Sigmoid colon (tissue), 7 donors: ENCODE results near the gene MRO. TPM values are rescaled to one million over a fixed set of nuclear protein-coding genes. Genes with fewer than 3 reads are reported as not detected.

Experiments
- DNase-seq: peaks from one replicate; pipeline ENCODE4 v3.0.0-alpha.2; 2019
- H3K27ac ChIP-seq, 4 donors: fragments of 200-600 bp; sonication (generic); one replicate each; pipeline ENCODE4 v1.5.1; 2016 to 2019; ENCODE audit warnings: mild to moderate bottlenecking in 1 of 4
- H3K27me3 ChIP-seq, 3 donors: fragments of 200-600 bp; sonication (generic); one replicate each; pipeline ENCODE4 v1.5.1; 2019; ENCODE audit warnings: mild to moderate bottlenecking in 1 of 3
- H3K36me3 ChIP-seq, 4 donors: fragments of 200-600 bp; sonication (generic); one replicate each; pipeline ENCODE4 v1.5.1; 2016 to 2019
- H3K4me1 ChIP-seq, 4 donors: fragments of 200-600 bp; sonication (generic); one replicate each; pipeline ENCODE4 v1.5.1; 2017 to 2019
- H3K4me3 ChIP-seq, 4 donors: fragments of 200-600 bp; sonication (generic); one replicate each; pipeline ENCODE4 v1.5.1; 2017 to 2019; ENCODE audit warnings: mild to moderate bottlenecking in 2 of 4, moderate library complexity in 1 of 4
- H3K9me3 ChIP-seq, 4 donors: fragments of 200-600 bp in 3 of 4; sonication (generic) in 3 of 4; one replicate each; pipeline versions ENCODE4 v1.5.1 to v1.6.1; 2013 to 2019
- EP300 ChIP-seq, 4 donors: sonication (generic); formaldehyde crosslinking; IDR thresholded peaks; one replicate each; pipeline ENCODE4 v1.6.1; 2017; ENCODE audit warnings: antibody characterized with exemption in 4 of 4
- POLR2A ChIP-seq, 2 donors: fragments of 450-650 bp; IDR thresholded peaks; one replicate each; pipeline ENCODE4 v1.6.1; 2016; ENCODE audit warnings: antibody characterized with exemption in 2 of 2, mild to moderate bottlenecking in 2 of 2, moderate library complexity in 2 of 2
- POLR2AphosphoS5 ChIP-seq, 4 donors: sonication (generic); formaldehyde crosslinking; IDR thresholded peaks; one replicate each; pipeline ENCODE4 v1.6.1; 2017; ENCODE audit warnings: antibody characterized with exemption in 4 of 4
- WGBS, 2 donors: extraction: QIAGEN DNeasy Blood & Tissue Kit; methylation state at CpG; one replicate each; pipeline ENCODE4 v1.1.7; 2013; 5-methylcytosine and 5-hydroxymethylcytosine counted together
- intact Hi-C: fragments of 100-400 bp; cut with DNase I; formaldehyde crosslinking; loops from one replicate; pipeline ENCODE4 v1.15.1; 2023
- polyA plus RNA-seq, 3 donors: library from polyadenylated mRNA; stranded (reverse); fragments of 200-250 nt; gene quantifications; one replicate each; pipeline ENCODE4 v1.2.3, GENCODE V29; 2013
- total RNA-seq, 4 donors: library from RNA; depleted of rRNA; stranded (reverse); fragments of >200 nt; gene quantifications; one replicate each; pipeline ENCODE4 v1.1.0, GENCODE V29; 2016
- TF ChIP-seq, protein P1 (sequence below), 4 experiments: fragments of 450-650 bp in 3 of 4; fragments of 200-600 bp in 1 of 4; IDR thresholded peaks; one replicate each; pipeline ENCODE4 v1.5.1; 2016 to 2019; ENCODE audit warnings: antibody characterized with exemption in 4 of 4, mild to moderate bottlenecking in 3 of 4, moderate library complexity in 2 of 4
- donor health status: healthy with polysubstance abuse.
- donor health status: Bipolar disorder and iron deficiency.
- donor health status: healthy.

MRO gene
- total and polyA plus RNA-seq, 7 donors = under 0.01 to 2.5 (median 0.43) TPM; not detected in 1

DNA sequence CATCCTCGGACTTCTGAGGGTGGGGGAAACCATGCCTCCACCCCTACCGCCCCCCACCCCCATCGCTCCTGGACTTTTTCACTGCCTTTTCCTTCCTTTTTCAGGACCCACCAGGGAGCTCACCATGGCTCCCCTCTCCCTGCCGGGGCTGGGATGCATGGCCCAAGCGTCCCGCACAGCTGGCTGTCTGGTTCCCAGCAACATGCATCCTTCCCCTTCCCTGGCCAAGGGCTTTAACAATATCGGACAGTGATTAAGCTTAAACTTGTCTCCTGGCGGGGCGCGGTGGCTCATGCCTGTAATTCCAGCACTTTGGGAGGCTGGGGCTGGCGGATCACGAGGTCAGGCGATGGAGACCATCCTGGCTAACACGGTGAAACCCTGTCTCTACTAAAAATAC is 44.1 kb downstream of the MRO start:
- WGBS, 2 donors = 91 to 96% methylated on average over 14 of the region's 14 CpGs
- no peak for TF ChIP-seq EP300 (IDR thresholded peaks at IDR 0.05)
- no peak for TF ChIP-seq POLR2AphosphoS5 (IDR thresholded peaks at IDR 0.05)
- TF ChIP-seq POLR2A (IDR thresholded peaks at IDR 0.05) = no peak
- TF ChIP-seq, protein P1, sequence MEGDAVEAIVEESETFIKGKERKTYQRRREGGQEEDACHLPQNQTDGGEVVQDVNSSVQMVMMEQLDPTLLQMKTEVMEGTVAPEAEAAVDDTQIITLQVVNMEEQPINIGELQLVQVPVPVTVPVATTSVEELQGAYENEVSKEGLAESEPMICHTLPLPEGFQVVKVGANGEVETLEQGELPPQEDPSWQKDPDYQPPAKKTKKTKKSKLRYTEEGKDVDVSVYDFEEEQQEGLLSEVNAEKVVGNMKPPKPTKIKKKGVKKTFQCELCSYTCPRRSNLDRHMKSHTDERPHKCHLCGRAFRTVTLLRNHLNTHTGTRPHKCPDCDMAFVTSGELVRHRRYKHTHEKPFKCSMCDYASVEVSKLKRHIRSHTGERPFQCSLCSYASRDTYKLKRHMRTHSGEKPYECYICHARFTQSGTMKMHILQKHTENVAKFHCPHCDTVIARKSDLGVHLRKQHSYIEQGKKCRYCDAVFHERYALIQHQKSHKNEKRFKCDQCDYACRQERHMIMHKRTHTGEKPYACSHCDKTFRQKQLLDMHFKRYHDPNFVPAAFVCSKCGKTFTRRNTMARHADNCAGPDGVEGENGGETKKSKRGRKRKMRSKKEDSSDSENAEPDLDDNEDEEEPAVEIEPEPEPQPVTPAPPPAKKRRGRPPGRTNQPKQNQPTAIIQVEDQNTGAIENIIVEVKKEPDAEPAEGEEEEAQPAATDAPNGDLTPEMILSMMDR (IDR thresholded peaks at IDR 0.05) = no peak
- intact Hi-C loops = no loop called here
- no peaks in the 10 kb centered on the region for H3K36me3 ChIP-seq
- no peaks in the 10 kb centered on the region for H3K4me1 ChIP-seq
- no peaks in the 10 kb centered on the region for H3K27me3 ChIP-seq
- no peak overlapping the region for H3K27ac ChIP-seq
- no peak overlapping the region for H3K4me3 ChIP-seq
- no peak for DNase-seq
- H3K9me3 ChIP-seq = peaks cover 0 to 2% (median 0%) of the 10 kb centered on the region in 4 donors

DNA sequence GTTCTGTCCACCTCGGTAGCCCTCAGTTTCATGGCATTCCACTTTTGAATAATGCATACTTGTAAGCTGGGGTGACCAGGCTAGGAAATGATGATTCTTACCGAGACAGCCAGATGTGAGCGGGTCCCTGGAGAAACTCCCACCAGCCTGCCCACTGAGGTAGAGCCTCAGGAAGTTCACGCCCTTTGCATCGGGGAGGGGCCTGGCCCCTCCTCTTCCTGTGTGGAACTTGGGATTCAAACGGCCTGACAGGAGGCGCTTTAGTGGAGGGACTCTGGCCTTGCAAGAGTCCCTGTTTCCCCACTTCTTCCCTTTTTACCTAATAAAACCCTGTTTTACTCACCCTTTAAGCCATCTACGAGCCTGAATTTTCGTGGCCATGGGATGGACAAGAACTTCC is 44.6 kb downstream of the MRO start:
- Histone ChIP-seq H3K36me3 (no peaks in the 10 kb centered on the region), H3K27me3 (no peaks in the 10 kb centered on the region), H3K4me1 (no peaks in the 10 kb centered on the region), H3K9me3 (peaks cover 0 to 4% (median under 1%) of the 10 kb centered on the region in 4 donors), H3K27ac (no peak overlapping the region), H3K4me3 (no peak overlapping the region)
- TF ChIP-seq POLR2A (IDR thresholded peaks at IDR 0.05) (no peak), EP300 (IDR thresholded peaks at IDR 0.05) (no peak), POLR2AphosphoS5 (IDR thresholded peaks at IDR 0.05) (no peak)
- TF ChIP-seq, protein P1 (IDR thresholded peaks at IDR 0.05) = no peak
- 79% methylated on average over 9 of the region's 9 CpGs for WGBS, 2 donors
- intact Hi-C loops = no loop called here
- no peak for DNase-seq

DNA sequence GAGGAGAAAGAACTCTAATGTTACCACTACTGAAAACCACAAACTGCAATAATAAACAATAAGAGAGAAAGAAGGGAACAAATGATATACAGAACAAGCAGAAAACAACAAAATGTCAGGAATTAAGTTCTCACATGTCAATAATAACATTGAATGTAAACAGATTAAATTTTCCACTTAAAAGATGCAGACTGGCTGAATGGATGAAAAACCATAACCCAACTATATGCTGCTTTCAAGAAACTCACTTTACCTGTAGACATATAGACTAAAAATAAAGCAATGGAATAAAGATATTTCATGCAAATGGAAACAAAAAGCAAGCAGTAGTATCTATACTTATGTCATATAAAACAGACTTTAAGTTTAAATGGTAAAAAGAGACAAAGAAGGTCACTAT is 50.4 kb downstream of the MRO start:
- Histone ChIP-seq H3K27me3 (no peaks in the 10 kb centered on the region), H3K36me3 (no peaks in the 10 kb centered on the region), H3K4me1 (no peaks in the 10 kb centered on the region), H3K27ac (no peak overlapping the region), H3K9me3 (peaks cover 5 to 14% (median 10%) of the 10 kb centered on the region in 4 donors), H3K4me3 (no peak overlapping the region)
- TF ChIP-seq POLR2AphosphoS5 (IDR thresholded peaks at IDR 0.05) = no peak
- TF ChIP-seq, protein P1 (IDR thresholded peaks at IDR 0.05) = no peak
- TF ChIP-seq EP300 (IDR thresholded peaks at IDR 0.05) = no peak
- TF ChIP-seq POLR2A (IDR thresholded peaks at IDR 0.05) = no peak
- intact Hi-C loops = no loop called here
- DNase-seq = no peak

DNA sequence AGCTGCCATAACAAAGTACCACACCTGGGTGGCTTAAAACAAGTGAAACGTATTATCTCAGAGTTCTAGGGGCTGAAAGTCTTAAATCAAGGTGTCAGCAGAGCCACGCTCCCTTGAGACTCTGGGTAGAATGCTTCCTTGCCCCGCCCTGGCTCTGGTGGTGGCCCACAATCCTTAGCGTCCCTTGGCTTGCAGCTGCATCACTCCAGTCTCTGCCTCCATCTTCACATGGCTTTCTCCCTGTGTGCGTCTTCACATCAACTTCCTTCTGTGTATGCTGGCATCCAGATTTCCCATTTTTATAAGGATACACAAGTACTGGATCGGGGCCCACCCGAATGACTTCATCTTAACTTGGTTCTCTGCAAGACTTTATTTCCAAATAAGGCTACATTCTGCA is 62.5 kb downstream of the MRO start:
- H3K36me3 ChIP-seq = no peaks in the 10 kb centered on the region
- TF ChIP-seq, protein P1 (IDR thresholded peaks at IDR 0.05) = no peak
- TF ChIP-seq EP300 (IDR thresholded peaks at IDR 0.05) (no peak), POLR2A (IDR thresholded peaks at IDR 0.05) (no peak), POLR2AphosphoS5 (IDR thresholded peaks at IDR 0.05) (peak in 3 of 4 donors; percentile 20 to 40 (median 40))
- no peaks in the 10 kb centered on the region for H3K9me3 ChIP-seq
- intact Hi-C loops = loop anchor here (5.0 to 10.0 kb wide), 3 partner anchors 53 to 203 kb away; no protein-coding TSS in a partner anchor
- peak; percentile 82 for DNase-seq
- no peak overlapping the region for H3K4me3 ChIP-seq
- no peaks in the 10 kb centered on the region for H3K27me3 ChIP-seq
- H3K4me1 ChIP-seq = peaks cover 0 to 5% (median 0%) of the 10 kb centered on the region in 4 donors
- peak overlapping the region in 1 of 4 donors; percentile 41 for H3K27ac ChIP-seq
- WGBS, 2 donors = 69 to 75% methylated on average over 7 of the region's 7 CpGs

DNA sequence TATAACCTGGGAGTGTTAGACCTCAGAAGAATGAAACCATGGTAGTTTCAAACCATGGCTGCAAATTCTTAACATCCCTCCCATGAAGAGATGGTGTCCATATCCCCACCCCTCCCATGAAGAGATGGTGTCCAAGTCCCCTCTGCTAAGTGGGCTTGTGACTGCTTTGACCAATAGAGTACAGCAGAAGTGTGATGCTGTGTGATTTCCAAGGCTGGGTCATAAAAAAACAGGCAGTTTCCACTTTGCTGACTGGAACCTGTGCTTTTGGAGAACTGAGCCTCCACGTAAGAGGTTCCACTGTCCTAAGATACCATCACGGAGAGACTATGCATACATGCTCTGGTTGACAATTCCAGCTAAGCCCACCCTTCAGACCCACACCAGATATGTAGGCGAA is 65.5 kb downstream of the MRO start:
- H3K4me3 ChIP-seq = no peak overlapping the region
- 94 to 96% methylated on average over 3 of the region's 3 CpGs for whole genome bisulfite sequencing, 2 donors
- peaks cover 0 to 5% (median 0%) of the 10 kb centered on the region in 4 donors for H3K4me1 ChIP-seq
- intact Hi-C loops = loop anchor here (10.0 kb wide), 2 partner anchors 49 to 199 kb away; no protein-coding TSS in a partner anchor
- no peak overlapping the region for H3K27ac ChIP-seq
- DNase-seq = no peak
- TF ChIP-seq EP300 (IDR thresholded peaks at IDR 0.05) = no peak
- no peak for TF ChIP-seq POLR2A (IDR thresholded peaks at IDR 0.05)
- TF ChIP-seq POLR2AphosphoS5 (IDR thresholded peaks at IDR 0.05) = no peak
- TF ChIP-seq, protein P1 (IDR thresholded peaks at IDR 0.05) = no peak
- no peaks in the 10 kb centered on the region for H3K36me3 ChIP-seq
- no peaks in the 10 kb centered on the region for H3K9me3 ChIP-seq
- no peaks in the 10 kb centered on the region for H3K27me3 ChIP-seq
